SK-N-SH (cell line): ENCODE results near the gene SIAH1. TPM values are rescaled to one million over a fixed set of nuclear protein-coding genes. Genes with fewer than 3 reads are reported as not detected.
"Not testable (repeated sequence)": the region's sequence is repeated elsewhere in the genome, so short reads cannot be mapped to it uniquely, and the experiment has no call there.

Experiments
- CTCF ChIA-PET: fragments of 300-600, 350-600 bp; formaldehyde crosslinking; extraction: SDS; loops from one replicate; lab custom pipeline; 2021; lab: Yijun Ruan, JAX
- POLR2A ChIA-PET: fragments of 350-600 bp; sonication (Branson Sonifier 250); formaldehyde crosslinking; extraction: SDS; loops from one replicate; lab custom pipeline; 2020; ENCODE audit warnings: antibody characterized with exemption, inconsistent platforms; lab: Yijun Ruan, JAX
- DNase-seq: peaks from one replicate; pipeline ENCODE4 v3.0.0; 2012
- H2AFZ ChIP-seq: fragments of 200-600 bp; sonication (generic); 2 replicates; pipeline ENCODE4 v1.8.1; 2016; ENCODE audit warnings: antibody characterized with exemption, mild to moderate bottlenecking, low read depth
- H3F3A ChIP-seq: fragments of 200-600 bp; sonication (generic); replicated peaks from 2 replicates; pipeline ENCODE3; 2016; ENCODE audit warnings: antibody characterized with exemption, mild to moderate bottlenecking; ENCODE audit not compliant: insufficient read depth
- H3K27ac ChIP-seq, 2 experiments: fragments of 200-500 bp in 1 of 2; fragments of 200-600 bp in 1 of 2; sonication (Bioruptor generic) in 1 of 2; sonication (generic), shearing (Covaris generic) in 1 of 2; 2 replicates each; pipeline versions ENCODE4 v1.5.1 to v1.6.1; 2014 to 2016; ENCODE audit warnings: low read depth in 2 of 2, inconsistent platforms in 1 of 2, low read length in 1 of 2, mild to moderate bottlenecking in 1 of 2, mixed read lengths in 1 of 2
- H3K27me3 ChIP-seq: fragments of 200-600 bp; sonication (generic), shearing (Covaris generic); 2 replicates; pipeline ENCODE4 v1.6.1; 2016; ENCODE audit warnings: mixed run types; ENCODE audit not compliant: insufficient read depth
- H3K36me3 ChIP-seq, 2 experiments: fragments of 200-500 bp in 1 of 2; fragments of 200-600 bp in 1 of 2; sonication (Bioruptor generic) in 1 of 2; sonication (generic) in 1 of 2; replicated peaks in 1 of 2; 2 replicates each; pipeline versions ENCODE3 to v1.5.1; 2014 to 2016; ENCODE audit warnings: low read length in 1 of 2, mild to moderate bottlenecking in 1 of 2; ENCODE audit not compliant: insufficient read depth in 2 of 2, control insufficient read depth in 1 of 2
- H3K4me1 ChIP-seq, 2 experiments: fragments of 200-500 bp in 1 of 2; fragments of 200-600 bp in 1 of 2; sonication (Bioruptor generic) in 1 of 2; sonication (generic), shearing (Covaris generic) in 1 of 2; 2 replicates each; pipeline versions ENCODE4 v1.5.1 to v1.6.1; 2014 to 2016; ENCODE audit warnings: low read depth in 1 of 2, low read length in 1 of 2, mixed run types in 1 of 2; ENCODE audit not compliant: insufficient read depth in 2 of 2, control insufficient read depth in 1 of 2
- H3K4me2 ChIP-seq: fragments of 200-600 bp; sonication (generic), shearing (Covaris generic); 2 replicates; pipeline ENCODE4 v1.6.1; 2017; ENCODE audit warnings: mixed run types
- H3K4me3 ChIP-seq, 2 experiments: fragments of 200-500 bp in 1 of 2; fragments of 200-600 bp in 1 of 2; sonication (Bioruptor generic) in 1 of 2; sonication (generic), shearing (Covaris generic) in 1 of 2; 2 replicates each; pipeline versions ENCODE4 v1.5.1 to v1.8.1; 2014 to 2016; ENCODE audit warnings: low read depth in 2 of 2, inconsistent platforms in 1 of 2, low read length in 1 of 2, mild to moderate bottlenecking in 1 of 2, mixed read lengths in 1 of 2, moderate library complexity in 1 of 2
- H3K79me2 ChIP-seq: fragments of 200-600 bp; sonication (generic); 2 replicates; pipeline ENCODE4 v1.8.1; 2017; ENCODE audit warnings: mild to moderate bottlenecking; ENCODE audit not compliant: insufficient read depth
- H3K9ac ChIP-seq: fragments of 200-600 bp; sonication (generic); 2 replicates; pipeline ENCODE4 v1.6.1; 2017; ENCODE audit warnings: mixed run types
- H3K9me2 ChIP-seq: fragments of 200-600 bp; sonication (generic); 2 replicates; pipeline ENCODE4 v1.6.1; 2017; ENCODE audit warnings: mixed run types
- H3K9me3 ChIP-seq: fragments of 200-600 bp; sonication (generic); 2 replicates; pipeline ENCODE4 v1.6.1; 2017; ENCODE audit warnings: mixed run types, mild to moderate bottlenecking, moderate library complexity
- H4K20me1 ChIP-seq: fragments of 200-600 bp; sonication (generic); 2 replicates; pipeline ENCODE4 v1.6.1; 2017; ENCODE audit warnings: mild to moderate bottlenecking, mixed run types; ENCODE audit not compliant: insufficient read depth
- EP300 ChIP-seq, 2 experiments: IDR thresholded peaks; 2 replicates each; pipeline versions ENCODE4 v1.4.0 to v1.6.1; 2012; ENCODE audit warnings: borderline replicate concordance in 1 of 2, low read depth in 1 of 2, low read length in 1 of 2
- FOSL2 ChIP-seq: IDR thresholded peaks from 2 replicates; pipeline ENCODE4 v1.4.0; 2012; ENCODE audit warnings: low read depth, mild to moderate bottlenecking, moderate library complexity, borderline replicate concordance
- FOXM1 ChIP-seq: IDR thresholded peaks from 2 replicates; pipeline ENCODE4 v1.4.0; 2012; ENCODE audit warnings: low read depth, mild to moderate bottlenecking
- GATA2 ChIP-seq: sonication (generic); formaldehyde crosslinking; IDR thresholded peaks from 2 replicates; pipeline ENCODE4 v1.5.0; 2020; ENCODE audit warnings: mild to moderate bottlenecking, missing genetic modification reagents
- JUND ChIP-seq: IDR thresholded peaks from 2 replicates; pipeline ENCODE4 v1.4.0; 2012
- MXI1 ChIP-seq: IDR thresholded peaks from 2 replicates; pipeline ENCODE4 v1.6.1; 2012; ENCODE audit warnings: mild to moderate bottlenecking, low read depth, low read length, improper control_type of control experiment
- NRF1 ChIP-seq: IDR thresholded peaks from 2 replicates; pipeline ENCODE4 v1.6.1; 2012; ENCODE audit warnings: low read depth, mild to moderate bottlenecking, low read length
- POLR2AphosphoS5 ChIP-seq: IDR thresholded peaks from 2 replicates; pipeline ENCODE4 v1.6.1; 2012; ENCODE audit warnings: low read depth, low read length
- RFX5 ChIP-seq: IDR thresholded peaks from 2 replicates; pipeline ENCODE4 v1.6.1; 2012; ENCODE audit warnings: mild to moderate bottlenecking, improper control_type of control experiment, low read length
- RXRA ChIP-seq: IDR thresholded peaks from 2 replicates; pipeline ENCODE4 v1.4.0; 2012; ENCODE audit warnings: low read depth, mild to moderate bottlenecking, borderline replicate concordance
- SIN3A ChIP-seq: IDR thresholded peaks from 2 replicates; pipeline ENCODE4 v1.6.1; 2012; ENCODE audit warnings: low read depth, mild to moderate bottlenecking, low read length, moderate library complexity, borderline replicate concordance
- TAF1 ChIP-seq: IDR thresholded peaks from 2 replicates; pipeline ENCODE4 v1.6.1; 2012; ENCODE audit warnings: low read depth, mild to moderate bottlenecking, low read length, moderate library complexity, borderline replicate concordance
- WGBS: methylation state at CpG from one replicate; pipeline ENCODE4 v1.1.6; 2017; ENCODE audit warnings: low lambda C conversion rate; 5-methylcytosine and 5-hydroxymethylcytosine counted together
- polyA plus RNA-seq, 3 experiments: library from polyadenylated mRNA; depleted of rRNA; stranded (reverse); fragments of >200 nt; gene quantifications; 2 replicates each; pipeline ENCODE4 v1.2.3, GENCODE V29; 2012
- TF ChIP-seq, protein P1 (sequence below): fragments of 150-350 bp; IDR thresholded peaks from 2 replicates; pipeline ENCODE4 v1.6.1; 2016; ENCODE audit warnings: mild to moderate bottlenecking, low read depth, low read length
- TF ChIP-seq, protein P2 (sequence below): IDR thresholded peaks from 2 replicates; pipeline ENCODE4 v1.4.0; 2012; ENCODE audit warnings: low read depth, borderline replicate concordance

Gene SIAH1
- polyA plus RNA-seq, 1 of the 3 experiments (the other 2 are of a cell fraction) = 15.4 TPM

DNA sequence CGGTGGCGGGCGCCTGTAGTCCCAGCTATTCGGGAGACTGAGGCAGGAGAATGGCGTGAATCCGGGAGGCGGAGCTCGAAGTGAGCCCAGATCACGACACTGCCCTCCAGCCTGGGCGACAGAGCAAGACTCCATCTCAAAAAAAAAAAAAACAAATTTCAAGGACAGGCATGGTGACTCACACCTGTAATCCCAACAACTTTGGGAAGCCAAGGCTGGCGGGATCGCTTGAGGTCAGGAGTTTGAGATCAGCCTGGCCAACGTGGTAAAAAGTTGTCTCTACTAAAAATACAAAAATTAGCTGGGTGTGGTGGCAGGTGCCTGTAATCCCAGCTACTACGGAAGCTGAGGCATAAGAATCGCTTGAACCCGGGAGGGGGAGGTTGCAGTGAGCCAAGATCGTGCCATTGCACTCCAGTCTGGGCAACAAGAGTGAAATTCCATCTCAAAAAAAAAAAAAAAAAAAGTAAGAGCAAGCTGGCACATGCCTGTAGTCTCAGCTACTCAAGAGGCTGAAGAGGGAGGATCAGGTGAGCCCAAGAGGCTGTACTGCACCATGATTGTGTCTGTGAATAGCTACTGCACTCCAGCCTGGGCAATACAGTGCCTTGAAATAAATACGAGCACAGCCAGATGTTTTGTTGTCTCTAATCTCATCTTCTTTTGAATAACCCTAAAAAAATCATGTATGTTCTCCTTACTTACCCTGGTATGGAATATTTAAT is 14.4 kb downstream of the SIAH1 start:
- not testable (repeated sequence) for H3K4me2 ChIP-seq

DNA sequence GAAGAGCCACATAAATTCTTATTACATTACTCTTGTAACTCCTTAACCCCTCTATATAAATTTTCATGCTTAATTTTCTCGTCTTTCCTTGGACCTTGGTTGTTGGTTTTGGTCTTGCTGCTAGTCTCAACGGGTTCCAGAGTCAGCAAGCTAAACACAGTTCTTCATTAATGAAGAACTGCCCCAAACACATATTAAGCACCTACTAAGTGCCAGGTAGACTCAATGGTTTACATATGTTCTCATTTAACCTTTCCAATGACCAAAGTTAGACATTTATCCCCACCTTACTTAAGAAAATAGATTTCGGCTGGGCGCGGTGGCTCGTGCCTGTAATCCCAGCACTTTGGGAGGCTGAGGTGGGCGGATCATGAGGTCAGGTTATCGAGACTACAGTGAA is 15.0 kb downstream of the SIAH1 start:
- Histone ChIP-seq H3K9me2 (no peaks in the 10 kb centered on the region), H3K36me3 (no peaks in the 10 kb centered on the region), H3K27ac (no peak overlapping the region), H3K4me1 (peaks cover 24 to 57% of the 10 kb centered on the region in 2 experiments; a peak in 3 of 4 replicates), H3K4me3 (no peak overlapping the region), H3K27me3 (no peaks in the 10 kb centered on the region), H3K9me3 (no peaks in the 10 kb centered on the region), H3K79me2 (peaks cover 98% of the 10 kb centered on the region), H3F3A (peaks cover 34% of the 10 kb centered on the region), H3K4me2 (no peak overlapping the region), H3K9ac (no peak overlapping the region), H4K20me1 (peaks cover 96% of the 10 kb centered on the region), H2AFZ (no peak overlapping the region)
- POLR2A ChIA-PET = no interaction called here
- no peak for TF ChIP-seq JUND
- no peak for TF ChIP-seq FOSL2
- no peak for TF ChIP-seq SIN3A
- TF ChIP-seq EP300 (IDR thresholded peaks at IDR 0.05; ENCODE audit: borderline replicate concordance in 1 of 2, low read depth in 1 of 2, low read length in 1 of 2) = no peak
- no peak for TF ChIP-seq MXI1
- TF ChIP-seq RXRA = no peak
- TF ChIP-seq, protein P1, sequence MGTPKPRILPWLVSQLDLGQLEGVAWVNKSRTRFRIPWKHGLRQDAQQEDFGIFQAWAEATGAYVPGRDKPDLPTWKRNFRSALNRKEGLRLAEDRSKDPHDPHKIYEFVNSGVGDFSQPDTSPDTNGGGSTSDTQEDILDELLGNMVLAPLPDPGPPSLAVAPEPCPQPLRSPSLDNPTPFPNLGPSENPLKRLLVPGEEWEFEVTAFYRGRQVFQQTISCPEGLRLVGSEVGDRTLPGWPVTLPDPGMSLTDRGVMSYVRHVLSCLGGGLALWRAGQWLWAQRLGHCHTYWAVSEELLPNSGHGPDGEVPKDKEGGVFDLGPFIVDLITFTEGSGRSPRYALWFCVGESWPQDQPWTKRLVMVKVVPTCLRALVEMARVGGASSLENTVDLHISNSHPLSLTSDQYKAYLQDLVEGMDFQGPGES = no peak
- TF ChIP-seq RFX5 = no peak
- TF ChIP-seq POLR2AphosphoS5 = no peak
- no peak for TF ChIP-seq GATA2 (CRISPR knock-in tag)
- TF ChIP-seq NRF1 = no peak
- TF ChIP-seq FOXM1 = no peak
- TF ChIP-seq TAF1 = no peak
- TF ChIP-seq, protein P2, sequence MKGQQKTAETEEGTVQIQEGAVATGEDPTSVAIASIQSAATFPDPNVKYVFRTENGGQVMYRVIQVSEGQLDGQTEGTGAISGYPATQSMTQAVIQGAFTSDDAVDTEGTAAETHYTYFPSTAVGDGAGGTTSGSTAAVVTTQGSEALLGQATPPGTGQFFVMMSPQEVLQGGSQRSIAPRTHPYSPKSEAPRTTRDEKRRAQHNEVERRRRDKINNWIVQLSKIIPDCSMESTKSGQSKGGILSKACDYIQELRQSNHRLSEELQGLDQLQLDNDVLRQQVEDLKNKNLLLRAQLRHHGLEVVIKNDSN = no peak
- no peak for DNase-seq
- WGBS = 84% methylated on average over 8 of the region's 8 CpGs
- CTCF ChIA-PET = interaction anchor here (1.8 kb wide), 1 partner anchor 253 kb away, joined by 8 read pairs; no protein-coding TSS in a partner anchor

More for the DNA sequence above, 14.4 kb downstream of the SIAH1 start:
- H3F3A ChIP-seq = peaks cover 32% of the 10 kb centered on the region
- DNase-seq, H3K4me3 ChIP-seq, H3K9me2 ChIP-seq, H3K9ac ChIP-seq, H3K9me3 ChIP-seq, H2AFZ ChIP-seq, H3K36me3 ChIP-seq, POLR2A ChIA-PET, H3K27me3 ChIP-seq: not testable (repeated sequence)
- H3K79me2 ChIP-seq = peaks cover 99% of the 10 kb centered on the region
- H3K27ac ChIP-seq = peak overlapping the region; percentile 21 to 39; a peak in 3 of 4 replicates
- H3K4me1 ChIP-seq = peaks cover 20 to 53% of the 10 kb centered on the region in 2 experiments; a peak in 3 of 4 replicates
- 94% methylated on average over 18 of the region's 18 CpGs for WGBS
- H4K20me1 ChIP-seq = peaks cover 97% of the 10 kb centered on the region
- CTCF ChIA-PET = interaction anchor here (1.8 kb wide), 1 partner anchor 252 kb away, joined by 8 read pairs; no protein-coding TSS in a partner anchor
